GM23338 (cell line): ENCODE data around the gene HHAT. TPM values are rescaled to one million over a fixed set of nuclear protein-coding genes. Genes with fewer than 3 reads are reported as not detected.

Experiments used
- ATAC-seq: fragments of 200-7000 bp; cut with Tn5 transposase; 3 replicates; pipeline ENCODE4 v1.9.1; 2020
- DNase-seq: peaks from one replicate; pipeline ENCODE4 v3.0.0-alpha.2; 2015; ENCODE audit warnings: low spot score
- H2AFZ ChIP-seq: fragments of 200-600 bp; sonication (generic); 2 replicates; pipeline ENCODE4 v1.8.0; 2016; ENCODE audit warnings: antibody characterized with exemption, mild to moderate bottlenecking, moderate library complexity
- H3F3A ChIP-seq: fragments of 200-600 bp; sonication (generic); replicated peaks from 2 replicates; pipeline ENCODE4 v1.8.0; 2017; ENCODE audit warnings: antibody characterized with exemption, mixed run types, low read depth
- H3K27ac ChIP-seq: fragments of 200-600 bp; sonication (generic); 2 replicates; pipeline ENCODE4 v1.6.1; 2016; ENCODE audit warnings: low read depth
- H3K27me3 ChIP-seq: fragments of 200-600 bp; sonication (generic); 2 replicates; pipeline ENCODE4 v1.8.0; 2016; ENCODE audit warnings: mild to moderate bottlenecking, mixed run types, moderate library complexity; ENCODE audit not compliant: insufficient read depth
- H3K36me3 ChIP-seq: fragments of 200-600 bp; sonication (generic); 2 replicates; pipeline ENCODE4 v1.8.0; 2016; ENCODE audit warnings: mild to moderate bottlenecking; ENCODE audit not compliant: insufficient read depth
- H3K4me1 ChIP-seq: fragments of 200-600 bp; sonication (generic); 2 replicates; pipeline ENCODE4 v1.8.0; 2016; ENCODE audit warnings: mild to moderate bottlenecking, moderate library complexity; ENCODE audit not compliant: insufficient read depth
- H3K4me2 ChIP-seq: fragments of 200-600 bp; sonication (generic); 2 replicates; pipeline ENCODE4 v1.7.1; 2017; ENCODE audit warnings: mixed run types
- H3K4me3 ChIP-seq: fragments of 200-600 bp; sonication (generic); 2 replicates; pipeline ENCODE4 v1.6.1; 2016; ENCODE audit warnings: mixed run types
- H3K79me2 ChIP-seq: fragments of 200-600 bp; sonication (generic); replicated peaks from 2 replicates; pipeline ENCODE4 v1.8.0; 2017; ENCODE audit warnings: mild to moderate bottlenecking; ENCODE audit not compliant: insufficient read depth
- H3K9me2 ChIP-seq: fragments of 200-600 bp; sonication (generic); 2 replicates; pipeline ENCODE4 v1.8.0; 2017; ENCODE audit not compliant: insufficient read depth
- H4K20me1 ChIP-seq: fragments of 200-600 bp; sonication (generic); replicated peaks from 2 replicates; pipeline ENCODE4 v1.8.0; 2017; ENCODE audit warnings: mild to moderate bottlenecking; ENCODE audit not compliant: insufficient read depth
- H3K27ac Mint-ChIP-seq: 2 replicates; pipeline ENCODE4 v1.8.0; 2020; ENCODE audit warnings: inconsistent platforms, mild to moderate bottlenecking, moderate library complexity, mixed read lengths
- H3K27me3 Mint-ChIP-seq: 3 replicates; pipeline ENCODE4 v1.8.0; 2022; ENCODE audit warnings: low read depth, mild to moderate bottlenecking, moderate library complexity, mixed read lengths, inconsistent platforms; ENCODE audit not compliant: insufficient read depth, poor library complexity
- H3K36me3 Mint-ChIP-seq: 3 replicates; pipeline ENCODE4 v1.8.0; 2021; ENCODE audit warnings: low read depth, mild to moderate bottlenecking, inconsistent platforms, moderate library complexity, mixed read lengths
- H3K4me1 Mint-ChIP-seq: 3 replicates; pipeline ENCODE4 v1.8.0; 2020; ENCODE audit warnings: mild to moderate bottlenecking, inconsistent platforms, mixed read lengths
- H3K4me3 Mint-ChIP-seq: 3 replicates; pipeline ENCODE4 v1.8.0; 2021; ENCODE audit warnings: moderate library complexity, mild to moderate bottlenecking, inconsistent platforms, mixed read lengths
- H3K9me3 Mint-ChIP-seq: 3 replicates; pipeline ENCODE4 v1.8.0; 2020; ENCODE audit warnings: moderate library complexity, mild to moderate bottlenecking, inconsistent platforms, mixed read lengths
- CREB1 ChIP-seq: fragments of 250-450 bp; sonication (Bioruptor Pico); IDR thresholded peaks from 2 replicates; pipeline ENCODE4 v1.5.0; 2020; ENCODE audit warnings: low read depth, mild to moderate bottlenecking, moderate library complexity
- CTCF ChIP-seq, 2 experiments: fragments of 200-600 bp in 1 of 2; sonication (generic) in 1 of 2; conservative IDR thresholded peaks; 2 replicates each; pipeline versions ENCODE4 v1.5.1 to v1.6.1; 2016 to 2017; ENCODE audit warnings: antibody characterized with exemption in 2 of 2, low read depth in 2 of 2, mild to moderate bottlenecking in 2 of 2, moderate library complexity in 1 of 2
- ETS1 ChIP-seq: IDR thresholded peaks from 2 replicates; pipeline ENCODE4 v1.6.1; 2016; ENCODE audit warnings: antibody characterized with exemption
- EZH2 ChIP-seq: fragments of 200-600 bp; sonication (generic); IDR thresholded peaks from one replicate; pipeline ENCODE4 v1.8.0; 2017; ENCODE audit warnings: antibody characterized with exemption, mild to moderate bottlenecking, low read depth; ENCODE audit not compliant: unreplicated experiment
- EZH2phosphoT487 ChIP-seq: fragments of 200-600 bp; sonication (generic); IDR thresholded peaks from one replicate; pipeline ENCODE4 v1.8.1; 2018; ENCODE audit warnings: antibody characterized with exemption; ENCODE audit not compliant: unreplicated experiment
- JUNB ChIP-seq: IDR thresholded peaks from one replicate; pipeline ENCODE4 v1.6.1; 2016; ENCODE audit warnings: antibody characterized with exemption; ENCODE audit not compliant: unreplicated experiment
- NANOG ChIP-seq: IDR thresholded peaks from 2 replicates; pipeline ENCODE4 v1.6.1; 2016; ENCODE audit warnings: antibody characterized with exemption, borderline replicate concordance
- POLR2AphosphoS5 ChIP-seq: IDR thresholded peaks from 2 replicates; pipeline ENCODE4 v1.6.1; 2016; ENCODE audit warnings: antibody characterized with exemption, low read depth
- STAT1 ChIP-seq: IDR thresholded peaks from one replicate; pipeline ENCODE4 v1.6.1; 2016; ENCODE audit warnings: antibody characterized with exemption; ENCODE audit not compliant: unreplicated experiment
- ZNF114 ChIP-seq: fragments of 250-450 bp; sonication (Bioruptor Pico); IDR thresholded peaks from 2 replicates; pipeline ENCODE4 v1.5.0; 2020; ENCODE audit warnings: mild to moderate bottlenecking, moderate library complexity
- ZNF462 ChIP-seq: fragments of 250-450 bp; sonication (Bioruptor Pico); IDR thresholded peaks from 2 replicates; pipeline ENCODE4 v1.5.0; 2020; ENCODE audit warnings: mild to moderate bottlenecking, moderate library complexity
- polyA plus RNA-seq: library from polyadenylated mRNA; unstranded; fragments of >200 nt; fragmentation: Nextera tagmentation; extraction: Ambion mirVana; gene quantifications from 2 replicates; pipeline ENCODE4 v1.2.1, GENCODE V29; 2016
- total RNA-seq: library from RNA; depleted of rRNA; stranded (reverse); fragments of >200 nt; shearing (Covaris generic); gene quantifications from 2 replicates; pipeline ENCODE4 v1.2.3, GENCODE V29; 2014

The HHAT gene
- total and polyA plus RNA-seq, 2 experiments from 2014 or later, result 0.11 to 0.66 TPM

- H3K27me3 ChIP-seq, result no peaks in the 10 kb centered on the region
- H3K4me2 ChIP-seq, result no peak overlapping the region
- H3K36me3 ChIP-seq, result no peaks in the 10 kb centered on the region
- Mint-ChIP-seq H3K4me3 (no peak overlapping the region), H3K27ac (no peak overlapping the region), H3K9me3 (no peaks in the 10 kb centered on the region), H3K36me3 (no peaks in the 10 kb centered on the region), H3K4me1 (peaks cover 10% of the 10 kb centered on the region), H3K27me3 (peaks cover 2% of the 10 kb centered on the region)
- no peak overlapping the region for H3K27ac ChIP-seq
- no peak for DNase-seq
- no peaks in the 10 kb centered on the region for H3F3A ChIP-seq
- H4K20me1 ChIP-seq, result no peaks in the 10 kb centered on the region
- H3K4me1 ChIP-seq, result no peaks in the 10 kb centered on the region
- H2AFZ ChIP-seq, result no peak overlapping the region
- no peak for TF ChIP-seq ZNF114 (CRISPR knock-in tag)
- TF ChIP-seq JUNB, result no peak
- no peak for TF ChIP-seq CTCF (conservative IDR thresholded peaks at IDR 0.05; ENCODE audit: low read depth in 2 of 2)
- no peaks in the 10 kb centered on the region for H3K79me2 ChIP-seq
- no peak overlapping the region for H3K4me3 ChIP-seq
- no peak for ATAC-seq
- peaks cover 2% of the 10 kb centered on the region; the same call in 1 of the 2 replicates for H3K9me2 ChIP-seq
Observed at GRCh38 chr1:210489491-210489890, 160.8 kb downstream of the HHAT start.

- H3F3A ChIP-seq, result no peaks in the 10 kb centered on the region
- no peaks in the 10 kb centered on the region for H3K36me3 ChIP-seq
- DNase-seq (no peak), ATAC-seq (no peak)
- H3K4me1 ChIP-seq, result no peaks in the 10 kb centered on the region
- no peaks in the 10 kb centered on the region for H3K36me3 Mint-ChIP-seq
- no peak overlapping the region for H3K27ac ChIP-seq
- H4K20me1 ChIP-seq, result no peaks in the 10 kb centered on the region
- no peaks in the 10 kb centered on the region for H3K79me2 ChIP-seq
- H3K4me2 ChIP-seq, result no peak overlapping the region
- peaks cover 2% of the 10 kb centered on the region; the same call in 1 of the 2 replicates for H3K9me2 ChIP-seq
- H3K27me3 Mint-ChIP-seq, result no peaks in the 10 kb centered on the region
- H3K9me3 Mint-ChIP-seq, result no peaks in the 10 kb centered on the region
- no peak overlapping the region for H3K4me3 ChIP-seq
- H2AFZ ChIP-seq, result no peak overlapping the region
- H3K27ac Mint-ChIP-seq, result no peak overlapping the region
- peaks cover 10% of the 10 kb centered on the region for H3K4me1 Mint-ChIP-seq
- no peaks in the 10 kb centered on the region for H3K27me3 ChIP-seq
- H3K4me3 Mint-ChIP-seq, result no peak overlapping the region
- TF ChIP-seq CTCF (conservative IDR thresholded peaks at IDR 0.05; ENCODE audit: low read depth in 2 of 2), result no peak
- TF ChIP-seq JUNB, result no peak
- no peak for TF ChIP-seq ETS1
- no peak for TF ChIP-seq EZH2phosphoT487
- no peak for TF ChIP-seq CREB1 (CRISPR knock-in tag)
- TF ChIP-seq ZNF462 (CRISPR knock-in tag), result no peak
- no peak for TF ChIP-seq NANOG
- TF ChIP-seq ZNF114 (CRISPR knock-in tag), result no peak
- no peak for TF ChIP-seq POLR2AphosphoS5
- TF ChIP-seq STAT1, result no peak
- TF ChIP-seq EZH2, result no peak
Observed at GRCh38 chr1:210490781-210491180, 162.1 kb downstream of the HHAT start.
